HG03460 (cell line): Measurements from ENCODE around the gene XRN2.

Source experiments
- ATAC-seq: cut with Tn5 transposase; IDR thresholded peaks from one replicate; pipeline ENCODE4 v1.9.1; 2021; ENCODE audit not compliant: unreplicated experiment

XRN2 gene, protein sequence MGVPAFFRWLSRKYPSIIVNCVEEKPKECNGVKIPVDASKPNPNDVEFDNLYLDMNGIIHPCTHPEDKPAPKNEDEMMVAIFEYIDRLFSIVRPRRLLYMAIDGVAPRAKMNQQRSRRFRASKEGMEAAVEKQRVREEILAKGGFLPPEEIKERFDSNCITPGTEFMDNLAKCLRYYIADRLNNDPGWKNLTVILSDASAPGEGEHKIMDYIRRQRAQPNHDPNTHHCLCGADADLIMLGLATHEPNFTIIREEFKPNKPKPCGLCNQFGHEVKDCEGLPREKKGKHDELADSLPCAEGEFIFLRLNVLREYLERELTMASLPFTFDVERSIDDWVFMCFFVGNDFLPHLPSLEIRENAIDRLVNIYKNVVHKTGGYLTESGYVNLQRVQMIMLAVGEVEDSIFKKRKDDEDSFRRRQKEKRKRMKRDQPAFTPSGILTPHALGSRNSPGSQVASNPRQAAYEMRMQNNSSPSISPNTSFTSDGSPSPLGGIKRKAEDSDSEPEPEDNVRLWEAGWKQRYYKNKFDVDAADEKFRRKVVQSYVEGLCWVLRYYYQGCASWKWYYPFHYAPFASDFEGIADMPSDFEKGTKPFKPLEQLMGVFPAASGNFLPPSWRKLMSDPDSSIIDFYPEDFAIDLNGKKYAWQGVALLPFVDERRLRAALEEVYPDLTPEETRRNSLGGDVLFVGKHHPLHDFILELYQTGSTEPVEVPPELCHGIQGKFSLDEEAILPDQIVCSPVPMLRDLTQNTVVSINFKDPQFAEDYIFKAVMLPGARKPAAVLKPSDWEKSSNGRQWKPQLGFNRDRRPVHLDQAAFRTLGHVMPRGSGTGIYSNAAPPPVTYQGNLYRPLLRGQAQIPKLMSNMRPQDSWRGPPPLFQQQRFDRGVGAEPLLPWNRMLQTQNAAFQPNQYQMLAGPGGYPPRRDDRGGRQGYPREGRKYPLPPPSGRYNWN

DNA sequence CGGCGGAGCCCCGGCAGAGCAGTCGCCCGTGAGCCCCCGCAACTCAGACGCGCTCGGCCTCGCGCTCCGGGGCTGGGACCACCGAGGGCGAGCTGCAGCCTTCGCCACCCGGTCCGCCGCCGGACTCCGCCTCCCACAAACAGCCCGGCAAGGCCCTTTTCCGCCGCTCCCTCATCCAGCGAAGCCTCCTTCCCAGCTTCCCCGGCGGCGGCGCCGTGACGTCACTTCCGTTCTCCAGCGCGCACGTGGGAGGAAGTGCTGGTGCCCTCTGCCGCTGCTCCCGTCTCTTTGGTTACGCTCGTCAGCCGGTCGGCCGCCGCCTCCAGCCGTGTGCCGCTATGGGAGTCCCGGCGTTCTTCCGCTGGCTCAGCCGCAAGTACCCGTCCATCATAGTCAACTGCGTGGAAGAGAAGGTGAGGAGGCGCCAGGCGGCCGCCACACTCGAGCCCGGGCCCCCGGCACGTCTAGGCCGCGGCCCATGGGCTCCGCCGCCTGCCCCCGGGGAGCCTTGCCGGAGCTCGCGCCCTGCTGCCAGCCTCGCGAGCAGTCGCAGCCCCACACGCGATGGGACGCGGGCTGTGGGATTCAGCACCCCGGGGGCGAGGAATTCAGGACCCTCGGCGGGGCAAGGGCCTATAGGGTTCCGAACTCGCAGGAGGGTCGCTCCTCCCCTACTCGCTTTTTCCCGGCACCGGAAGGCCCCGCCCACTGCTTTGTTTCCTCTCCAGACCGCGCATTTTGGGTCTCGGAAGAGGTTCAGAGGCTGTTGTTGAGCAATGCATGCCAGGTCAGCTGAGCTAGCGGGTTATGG is at the start of gene XRN2:
TSS of gene XRN2 (plus strand) at position 271 of the 811 bp plus-strand sequence. CDS start at position 339, 68 bp downstream.
- peak; percentile 92 for ATAC-seq

GRCh38 chr20:21257192-21257591 is 45.9 kb upstream of the XRN2 start:
- ATAC-seq, result no peak

GRCh38 chr20:21258411-21258810 is 44.7 kb upstream of the XRN2 start:
- ATAC-seq, result no peak

DNA sequence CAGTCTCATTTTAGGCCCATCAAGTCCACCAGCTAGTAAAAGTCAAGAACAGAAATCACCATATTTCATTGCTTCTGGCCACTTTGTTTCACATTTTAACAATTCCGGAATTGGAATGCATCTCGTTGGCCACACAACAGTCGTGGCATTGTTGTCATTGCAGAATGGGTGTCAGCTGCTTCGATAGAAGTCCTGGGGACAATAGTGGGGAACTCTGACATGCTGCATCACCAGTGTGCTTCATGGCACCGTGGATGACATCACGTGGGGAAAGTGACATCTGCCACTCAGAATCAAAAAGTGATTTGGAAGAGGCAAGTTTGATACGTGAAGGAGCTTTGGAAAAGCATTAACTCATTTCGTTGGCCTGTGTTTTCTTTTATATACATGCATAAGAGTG is 43.8 kb upstream of the XRN2 start:
- ATAC-seq, result no peak

- ATAC-seq, result no peak
Measured at GRCh38 chr20:21262812-21263211, 40.3 kb upstream of the XRN2 start.

DNA sequence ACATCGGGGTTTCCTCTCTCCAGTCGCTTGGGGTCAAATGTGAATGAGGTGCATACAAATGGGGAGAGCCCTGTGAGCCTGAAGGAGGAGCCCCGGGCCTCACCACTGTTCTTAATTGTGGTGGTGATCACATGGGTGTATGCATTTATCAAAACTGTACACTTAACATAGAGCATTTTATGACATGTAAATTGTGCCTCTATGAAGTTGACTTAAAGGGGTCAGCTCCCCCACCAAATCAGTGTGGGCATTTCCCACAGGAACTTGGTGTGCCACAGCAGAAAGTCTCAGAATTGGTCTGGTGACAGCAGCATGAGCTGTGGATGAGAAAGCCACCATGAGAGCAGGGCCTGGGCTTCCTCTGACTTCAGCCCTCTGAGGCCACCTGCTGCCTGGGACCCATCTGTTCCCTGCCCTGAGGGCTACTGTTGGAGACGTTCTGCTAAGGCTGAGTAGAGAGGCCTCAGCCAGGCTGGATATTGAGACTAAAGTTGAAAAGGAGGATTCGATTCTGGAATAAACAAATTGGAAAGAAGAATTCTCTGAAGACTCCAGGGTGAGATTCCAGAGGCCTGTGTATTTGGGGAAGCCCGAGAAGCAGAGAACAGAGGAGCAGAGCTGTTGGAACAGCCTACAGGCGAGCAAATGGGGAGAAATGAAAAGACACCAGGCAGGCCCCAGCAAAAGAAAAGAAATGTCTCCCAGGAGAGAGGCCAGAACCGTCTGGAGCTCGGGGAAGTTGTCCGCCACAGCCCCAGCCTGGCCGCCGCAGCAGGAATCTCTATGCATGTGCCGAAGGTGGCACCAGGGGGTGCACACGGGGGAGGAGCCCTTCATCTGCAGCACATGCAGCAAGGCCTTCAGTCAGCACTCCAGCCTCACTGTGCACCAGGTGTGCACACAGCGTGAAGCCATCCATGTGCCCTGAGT is 37.6 kb upstream of the XRN2 start:
- no peak for ATAC-seq

GRCh38 chr20:21266191-21266536 is 37.0 kb upstream of the XRN2 start:
- no peak for ATAC-seq

DNA sequence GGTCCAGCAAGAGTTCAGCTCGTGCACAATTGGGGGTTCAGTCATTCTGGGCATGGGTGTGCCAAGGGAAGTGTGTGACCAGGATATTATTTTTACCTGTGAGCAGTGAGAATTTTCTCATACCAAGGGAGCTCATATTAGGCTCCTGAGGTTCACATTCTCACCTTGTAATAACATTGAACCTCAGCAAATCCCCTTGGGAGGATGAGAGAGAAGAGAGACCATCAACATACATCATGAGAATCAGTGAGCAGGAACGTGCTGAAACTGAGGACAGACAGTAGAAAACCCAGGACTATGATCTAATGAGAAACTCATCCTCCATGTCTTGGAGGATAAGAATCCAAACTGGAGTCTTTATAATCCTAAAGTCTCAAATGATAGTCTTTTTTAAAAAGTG is 33.4 kb upstream of the XRN2 start:
- no peak for ATAC-seq

DNA sequence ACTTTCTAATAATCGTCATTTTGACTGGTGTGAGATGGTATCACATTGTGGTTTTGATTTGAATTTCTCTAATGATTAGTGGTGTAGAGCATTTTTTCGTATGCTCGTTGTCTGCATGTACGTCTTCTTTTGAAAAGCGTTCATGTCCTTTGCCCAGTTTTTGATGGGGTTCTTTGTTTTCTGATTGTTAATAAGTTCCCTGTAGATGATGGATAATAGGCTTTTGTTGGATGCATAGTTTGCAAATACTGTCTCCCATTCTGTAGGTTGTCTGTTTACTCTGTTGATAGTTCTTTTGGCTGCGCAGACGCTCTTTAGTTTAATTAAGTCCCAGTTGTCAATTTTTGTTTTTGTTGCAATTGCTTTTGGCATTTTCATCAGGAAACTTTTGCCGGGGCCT is 32.3 kb upstream of the XRN2 start:
- ATAC-seq, result no peak

GRCh38 chr20:21272279-21272678 is 30.9 kb upstream of the XRN2 start:
- no peak for ATAC-seq

- no peak for ATAC-seq
Measured at GRCh38 chr20:21272679-21273078, 30.5 kb upstream of the XRN2 start.

DNA sequence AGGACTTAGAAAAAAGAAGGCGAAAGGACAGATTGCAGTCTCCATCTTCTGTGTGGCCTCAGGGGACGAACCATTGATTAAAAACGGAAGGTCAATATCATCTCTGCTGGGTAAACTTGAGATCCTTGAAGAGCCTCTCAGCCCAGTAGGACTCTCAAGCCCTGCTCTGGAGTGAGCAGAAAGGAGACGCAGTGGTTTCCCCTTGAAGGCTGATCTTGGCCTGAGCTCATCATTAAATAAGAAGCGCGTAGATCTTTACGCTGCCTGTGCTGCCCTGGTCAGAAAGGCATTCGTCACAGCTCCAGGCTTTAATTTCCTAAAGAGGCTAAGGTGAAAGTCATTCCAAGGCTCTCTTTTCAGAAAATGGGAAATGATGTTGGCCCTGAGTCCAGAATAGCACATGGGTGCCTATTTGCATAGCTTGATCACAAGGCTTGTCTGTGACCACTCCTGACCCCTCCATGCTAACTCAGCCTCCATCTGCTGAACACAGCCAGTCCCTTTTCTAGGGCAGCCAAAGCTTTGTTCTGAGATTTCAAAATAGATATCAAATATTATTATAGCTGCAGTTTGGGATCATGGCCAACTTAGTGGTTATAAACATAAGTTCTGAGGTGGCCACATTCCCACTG is 29.3 kb upstream of the XRN2 start:
- no peak for ATAC-seq

DNA sequence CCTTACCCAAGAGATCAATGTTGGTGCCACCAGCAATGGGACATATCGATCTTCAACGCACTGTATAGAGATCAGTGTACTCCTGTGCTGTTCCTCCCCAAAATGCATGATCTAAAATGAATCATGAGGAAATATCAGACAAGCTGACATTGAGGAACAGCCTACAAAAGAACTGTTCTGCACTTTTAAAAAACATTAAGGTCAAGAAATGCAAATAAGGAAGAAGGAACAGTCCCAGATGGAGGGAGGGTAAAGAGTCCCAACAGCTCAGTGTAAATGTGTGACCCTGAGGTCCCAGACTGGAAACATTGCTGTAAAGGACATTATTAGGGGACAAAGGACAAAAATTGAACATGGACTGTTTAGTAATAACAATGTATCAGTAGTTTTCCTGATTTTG is 24.3 kb upstream of the XRN2 start:
- no peak for ATAC-seq

DNA sequence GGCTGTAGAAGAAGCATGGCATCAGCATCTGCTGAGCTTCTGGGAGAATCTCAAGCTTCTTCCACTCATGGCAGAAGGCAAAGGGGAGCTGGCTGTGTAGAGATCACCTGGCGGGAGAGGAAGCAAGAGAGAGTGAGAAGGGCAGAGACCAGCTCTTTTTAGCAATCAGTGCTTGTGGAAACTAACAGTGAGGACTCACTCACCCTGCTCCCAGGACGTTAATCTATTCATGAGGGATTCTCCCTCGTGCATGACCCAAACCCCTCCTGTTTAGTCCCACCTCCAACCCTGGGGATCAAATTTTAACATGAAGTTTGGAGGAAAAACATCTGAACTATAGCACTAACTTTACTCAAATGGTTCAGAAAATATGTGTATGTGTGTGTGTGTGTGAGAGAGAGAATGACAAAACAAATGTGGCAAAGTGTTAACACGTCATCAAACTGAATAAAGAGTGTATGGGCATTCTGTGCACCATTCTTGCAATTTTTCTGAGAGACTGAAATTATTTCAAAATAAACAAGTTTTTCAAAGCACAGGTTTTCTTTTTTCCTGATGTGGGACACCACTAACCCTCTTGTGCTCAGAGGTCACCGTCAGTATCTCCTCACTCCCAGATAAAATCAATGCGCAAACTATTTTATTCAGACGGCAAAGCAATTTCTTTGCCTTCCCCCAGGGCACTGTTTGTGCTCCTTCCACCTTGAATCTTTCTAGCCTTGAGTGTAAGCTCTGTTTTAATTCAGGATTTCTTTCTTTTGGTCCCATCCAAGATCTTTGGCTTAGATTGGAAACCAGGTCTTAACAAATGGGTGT is 23.2 kb upstream of the XRN2 start:
- no peak for ATAC-seq

- no peak for ATAC-seq
Measured at GRCh38 chr20:21280522-21281016, 22.6 kb upstream of the XRN2 start.

DNA sequence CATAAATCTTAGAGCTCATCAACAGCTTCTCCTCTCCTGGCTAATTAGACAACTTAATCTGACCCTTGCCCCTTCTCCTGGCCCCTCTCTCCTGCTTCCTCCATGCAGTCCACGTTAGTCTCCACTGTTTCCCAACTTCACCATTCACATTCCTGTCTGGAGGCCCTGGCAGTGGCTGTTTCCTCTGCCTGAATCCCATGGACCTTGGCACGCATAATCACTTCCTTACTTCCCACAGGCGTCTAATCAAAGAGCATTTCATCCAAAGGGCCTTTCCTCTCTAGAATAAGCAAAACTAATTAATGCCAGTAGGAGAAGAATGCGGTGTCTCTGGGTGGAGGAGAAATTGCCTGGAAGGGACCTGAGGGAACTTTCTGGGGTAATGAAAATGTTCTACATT is 16.4 kb upstream of the XRN2 start:
- no peak for ATAC-seq

GRCh38 chr20:21288587-21289370 is 14.4 kb upstream of the XRN2 start:
- ATAC-seq, result no peak

GRCh38 chr20:21289651-21290050 is 13.5 kb upstream of the XRN2 start:
- ATAC-seq, result no peak
